LNCaP clone FGC (cell line): ENCODE results near the gene IL6ST.
"Not testable (repeated sequence)": the region's sequence is repeated elsewhere in the genome, so short reads cannot be mapped to it uniquely, and the experiment has no call there.

Experiments used
- DNase-seq: peaks from one replicate; pipeline ENCODE4 v3.0.0-alpha.2; 2011; ENCODE audit warnings: low read depth
- H3K4me3 ChIP-seq: 2 replicates; pipeline ENCODE4 v1.5.1; 2011; ENCODE audit warnings: mild to moderate bottlenecking, low read depth, low read length, control low read depth
- CTCF ChIP-seq: IDR thresholded peaks from 2 replicates; pipeline ENCODE4 v1.5.1; 2012; ENCODE audit warnings: mild to moderate bottlenecking; ENCODE audit not compliant: control insufficient read depth, insufficient read depth; ENCODE audit errors: extremely low read depth

The IL6ST gene

GRCh38 chr5:55965525-55965924 is 29.2 kb downstream of the IL6ST start:
- no peak overlapping the region for H3K4me3 ChIP-seq
- TF ChIP-seq CTCF: no peak
- no peak for DNase-seq

DNA sequence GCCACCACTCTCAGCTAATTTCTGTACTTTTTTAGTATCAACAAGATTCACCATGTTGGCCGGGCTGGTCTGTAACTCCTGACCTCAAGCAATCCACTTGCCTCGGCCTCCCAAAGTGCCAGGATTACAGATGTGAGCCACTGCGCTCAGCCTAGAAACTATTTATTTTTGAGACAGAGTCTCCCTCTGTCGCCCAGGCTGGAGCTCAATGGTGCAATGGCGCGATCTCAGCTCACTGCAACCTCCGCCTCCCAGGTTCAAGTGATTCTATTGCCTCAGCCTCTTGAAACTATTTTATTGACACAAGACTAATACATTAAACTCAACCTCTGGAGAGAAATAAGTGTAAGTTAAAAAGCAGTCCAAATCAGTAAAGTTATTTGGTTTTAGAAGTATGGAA is 34.0 kb downstream of the IL6ST start:
- TF ChIP-seq CTCF: no peak
- no peak overlapping the region for H3K4me3 ChIP-seq
- DNase-seq: no peak

GRCh38 chr5:55959208-55959607 is 35.6 kb downstream of the IL6ST start:
- no peak overlapping the region for H3K4me3 ChIP-seq
- no peak for TF ChIP-seq CTCF
- DNase-seq: no peak

DNA sequence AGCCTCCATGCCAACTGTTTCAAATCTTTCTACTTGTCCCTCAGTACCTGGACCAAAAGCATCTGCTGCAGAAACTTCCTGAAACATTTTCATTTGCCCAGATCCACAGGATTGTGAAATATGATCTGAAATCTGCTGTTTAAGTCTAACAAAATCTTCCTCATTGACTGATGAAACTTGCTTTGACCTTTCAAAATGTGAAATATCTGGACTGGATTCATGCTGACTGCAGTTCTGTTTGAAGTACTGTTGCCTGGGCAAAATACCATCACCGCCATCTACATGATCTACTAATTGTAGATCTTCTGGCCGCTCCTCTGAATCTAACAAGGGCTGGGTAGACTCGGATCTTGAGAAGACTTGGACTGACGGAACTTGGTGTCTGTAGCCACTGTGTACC is 53.6 kb downstream of the IL6ST start:
- H3K4me3 ChIP-seq, DNase-seq: not testable (repeated sequence)

- H3K4me3 ChIP-seq, DNase-seq: not testable (repeated sequence)
These were observed 57.2 kb downstream of the IL6ST start for GRCh38 chr5:55937598-55937997.

DNA sequence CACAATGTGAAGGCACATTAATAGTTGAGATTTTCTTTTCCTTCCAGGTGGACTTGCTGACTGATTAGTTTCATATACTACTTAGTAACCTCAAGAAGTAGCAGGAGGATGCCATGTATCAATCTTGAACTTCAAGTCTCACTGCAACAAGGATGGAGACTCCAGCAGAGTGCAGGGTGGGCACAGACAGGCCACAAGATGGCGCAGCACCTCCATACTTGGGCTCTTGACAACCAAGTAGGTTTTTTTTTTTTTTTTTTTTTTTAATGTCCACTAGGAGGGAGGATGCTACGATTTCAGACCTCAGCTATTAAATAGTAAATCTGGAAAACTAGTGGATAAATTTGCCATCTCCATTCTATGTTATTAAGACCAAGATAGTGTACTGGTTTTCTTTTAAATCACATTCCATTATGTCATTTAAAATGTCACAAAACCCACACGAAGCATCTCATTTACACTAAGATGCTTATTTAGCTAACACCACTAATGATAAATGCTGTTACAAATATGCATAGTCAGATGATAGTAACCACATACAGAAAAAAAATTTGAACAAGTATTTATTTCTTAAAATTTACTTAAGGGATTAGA is 58.6 kb downstream of the IL6ST start:
- TF ChIP-seq CTCF: peak; percentile 91
- peak; percentile 71 for DNase-seq
- H3K4me3 ChIP-seq: no peak overlapping the region

DNA sequence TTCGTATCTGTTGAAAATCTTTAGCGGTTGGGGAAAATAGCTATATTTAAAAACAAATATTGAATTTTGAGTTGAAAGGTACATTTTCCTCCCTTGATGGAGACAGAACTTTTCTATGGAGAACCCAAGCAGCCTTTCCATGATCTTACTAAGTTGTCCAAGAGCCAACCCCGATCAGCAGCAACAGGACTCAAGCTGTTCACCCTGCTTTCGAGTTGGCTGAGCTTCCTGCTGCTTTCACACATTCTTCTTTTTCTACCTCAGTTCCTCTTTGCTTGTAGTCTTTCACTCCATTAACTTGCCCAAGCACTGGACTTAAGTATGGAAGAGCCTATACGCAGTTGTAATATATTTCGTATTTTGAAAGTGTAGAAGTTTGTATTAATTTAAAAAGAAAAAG is 59.4 kb downstream of the IL6ST start:
- no peak for DNase-seq
- no peak overlapping the region for H3K4me3 ChIP-seq
- TF ChIP-seq CTCF: no peak

DNA sequence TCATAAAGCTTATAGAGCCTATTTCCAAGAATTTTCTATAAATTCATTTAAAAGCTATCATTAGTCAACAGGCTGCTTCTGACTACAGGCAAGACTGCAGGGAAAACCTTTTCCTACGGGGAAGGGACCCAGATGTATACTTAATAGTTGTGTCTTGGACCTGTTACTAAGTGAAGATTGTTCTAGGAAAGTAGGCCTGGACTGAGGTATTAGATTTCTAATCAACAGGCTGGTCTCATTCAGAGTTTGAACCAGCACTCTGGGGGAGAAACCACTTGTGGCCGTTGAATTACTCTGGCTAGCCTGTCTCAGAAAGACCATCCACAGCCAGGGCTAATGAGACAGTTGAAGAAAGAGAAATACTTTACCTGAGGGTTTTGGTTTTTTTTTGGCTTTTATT is 60.0 kb downstream of the IL6ST start:
- TF ChIP-seq CTCF: no peak
- no peak for DNase-seq
- no peak overlapping the region for H3K4me3 ChIP-seq
